Amniotic epithelial cell (primary cell): Measurements from ENCODE around the gene SPTLC3.
"Not testable (repeated sequence)": the region's sequence is repeated elsewhere in the genome, so short reads cannot be mapped to it uniquely, and the experiment has no call there.

ENCODE experiments used
- DNase-seq: peaks from one replicate; pipeline ENCODE4 v3.0.0-alpha.2; 2010; ENCODE audit warnings: low read depth

The SPTLC3 gene

GRCh38 chr20:13008761-13009681 lies at the start of gene SPTLC3:
Gene SPTLC3 (plus strand): TSS chr20:13008972. CDS start chr20:13009268, 296 bp downstream.
- DNase-seq = peak; percentile 42

GRCh38 chr20:12961725-12962124 lies 47.0 kb upstream of the SPTLC3 start:
- DNase-seq = no peak

DNA sequence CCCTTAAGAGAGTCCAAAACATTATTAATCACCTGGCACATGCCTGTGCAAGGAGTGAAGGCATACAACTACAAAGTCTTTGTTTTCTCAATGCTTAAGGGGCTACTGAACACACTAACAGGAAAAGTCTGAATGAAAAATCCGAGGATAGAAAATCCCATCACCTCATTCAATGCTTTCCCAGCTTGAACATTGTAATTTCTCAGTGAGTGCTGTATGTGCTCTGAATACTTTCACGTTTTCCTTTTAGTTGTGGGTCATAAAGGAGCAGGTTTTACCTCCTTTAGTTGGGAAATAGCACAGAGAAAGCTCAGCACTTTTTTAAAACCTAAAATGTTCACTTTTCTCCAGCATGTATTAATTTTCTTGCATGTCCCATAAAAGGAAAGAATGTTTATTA lies 45.9 kb upstream of the SPTLC3 start:
- DNase-seq = no peak

DNA sequence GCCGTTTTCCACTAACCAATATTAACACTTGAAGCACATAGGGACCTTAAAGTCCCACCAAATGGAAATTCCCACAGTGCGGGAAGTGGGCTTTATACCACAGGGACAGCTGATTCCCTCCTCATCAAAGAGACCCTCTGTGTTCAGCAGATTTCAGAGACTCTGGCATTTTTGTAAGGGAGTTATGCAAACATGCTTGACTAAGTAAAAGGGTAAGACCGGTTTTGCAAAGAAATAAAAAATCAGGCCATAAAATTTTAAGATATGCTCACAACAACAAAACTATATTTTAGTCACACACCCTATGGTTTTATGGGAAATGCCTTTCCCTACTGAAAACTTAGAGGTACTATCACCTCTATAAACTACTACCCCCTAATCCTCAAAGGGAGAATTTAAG lies 45.4 kb upstream of the SPTLC3 start:
- no peak for DNase-seq

GRCh38 chr20:12965212-12965869 lies 43.4 kb upstream of the SPTLC3 start:
- DNase-seq = no peak

DNA sequence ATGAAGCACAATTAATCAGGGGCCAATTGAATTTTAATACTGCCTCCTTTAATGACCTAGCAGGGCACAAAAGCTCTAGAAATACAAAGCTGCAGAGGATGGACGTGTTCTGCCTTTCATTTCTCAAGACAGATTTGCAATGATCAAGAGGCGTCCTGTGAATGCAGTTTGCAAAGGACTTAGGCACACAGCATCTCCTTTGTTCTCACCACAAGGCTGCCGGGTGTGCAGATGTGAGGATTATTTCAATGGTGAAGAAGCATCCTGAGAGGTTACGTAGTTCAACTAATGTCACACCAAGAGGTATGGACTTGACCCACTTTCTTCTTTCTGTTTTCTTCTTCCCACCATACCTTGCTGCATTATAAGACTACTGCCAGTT lies 42.9 kb upstream of the SPTLC3 start:
- DNase-seq = no peak

DNA sequence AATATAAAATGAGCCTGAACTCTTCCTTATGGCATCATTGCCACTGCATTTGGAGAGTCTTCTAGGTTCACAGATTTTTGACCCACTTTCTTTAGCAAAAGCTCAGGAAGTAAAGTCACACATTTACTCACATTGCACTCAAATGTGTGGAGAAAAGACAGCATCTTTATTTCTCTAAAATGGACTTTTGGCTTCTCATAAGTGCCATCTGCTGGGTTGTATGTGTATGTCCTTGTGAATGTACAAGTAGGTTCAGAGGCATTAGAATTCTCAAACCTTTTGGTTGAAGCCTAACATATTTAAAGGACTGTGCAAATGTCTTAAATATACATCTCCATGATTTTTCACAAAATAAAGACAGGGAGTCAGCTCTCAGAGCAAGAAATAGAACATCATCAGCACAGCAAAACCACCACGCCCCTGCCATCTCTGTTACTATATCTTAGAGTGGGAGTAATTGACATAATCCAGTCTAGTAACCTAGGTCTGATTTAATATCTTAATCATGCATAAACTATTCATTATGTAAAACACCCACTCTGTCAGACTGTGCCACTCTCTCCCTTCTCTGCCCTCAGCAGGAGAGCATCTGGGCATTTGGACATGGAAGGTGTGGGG lies 42.2 kb upstream of the SPTLC3 start:
- DNase-seq = peak; percentile 48

GRCh38 chr20:12967932-12968331 lies 40.8 kb upstream of the SPTLC3 start:
- no peak for DNase-seq

DNA sequence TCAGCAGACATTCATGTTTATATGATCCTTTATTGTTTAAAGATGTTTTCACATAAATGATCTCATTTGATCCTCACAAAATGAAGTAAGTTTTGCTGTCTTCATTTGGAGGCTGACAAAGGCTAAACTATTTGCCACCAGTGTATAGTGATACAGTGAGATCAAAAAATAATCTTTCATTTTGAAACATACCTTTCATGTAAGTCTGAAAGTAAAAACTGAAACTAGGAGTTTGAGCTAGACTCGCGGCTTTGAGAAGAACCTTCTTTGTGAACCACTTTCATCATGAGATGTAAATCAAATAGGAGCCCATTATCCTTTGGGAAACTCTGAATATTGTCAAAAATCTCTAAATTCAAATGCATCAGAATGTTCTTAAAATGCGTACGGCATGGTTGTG lies 40.3 kb upstream of the SPTLC3 start:
- DNase-seq = no peak

- peak; percentile 40 for DNase-seq
Measured at GRCh38 chr20:12969071-12969669, 39.6 kb upstream of the SPTLC3 start.

DNA sequence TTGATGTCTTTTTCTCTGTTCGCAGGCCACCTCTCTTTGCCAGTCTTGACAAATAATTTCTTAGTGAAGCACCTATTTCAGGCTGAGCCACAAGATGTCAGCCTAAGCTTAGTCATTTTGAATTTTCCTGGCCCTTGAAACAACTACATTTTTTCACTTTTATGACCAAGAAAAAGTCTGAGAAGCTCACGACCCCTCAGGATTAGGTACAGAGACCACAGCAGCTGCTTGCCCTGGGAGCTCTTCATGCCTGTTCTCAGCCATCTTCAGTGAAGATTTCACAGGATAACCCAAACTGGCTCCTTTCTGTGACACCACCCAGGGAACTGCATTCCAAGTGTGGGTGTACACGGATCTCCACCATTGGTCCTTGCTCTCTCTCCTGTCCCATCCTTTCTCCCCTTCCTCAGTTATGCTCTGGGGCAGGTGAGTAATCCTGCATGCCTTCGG lies 38.4 kb upstream of the SPTLC3 start:
- peak; percentile 48 for DNase-seq

DNA sequence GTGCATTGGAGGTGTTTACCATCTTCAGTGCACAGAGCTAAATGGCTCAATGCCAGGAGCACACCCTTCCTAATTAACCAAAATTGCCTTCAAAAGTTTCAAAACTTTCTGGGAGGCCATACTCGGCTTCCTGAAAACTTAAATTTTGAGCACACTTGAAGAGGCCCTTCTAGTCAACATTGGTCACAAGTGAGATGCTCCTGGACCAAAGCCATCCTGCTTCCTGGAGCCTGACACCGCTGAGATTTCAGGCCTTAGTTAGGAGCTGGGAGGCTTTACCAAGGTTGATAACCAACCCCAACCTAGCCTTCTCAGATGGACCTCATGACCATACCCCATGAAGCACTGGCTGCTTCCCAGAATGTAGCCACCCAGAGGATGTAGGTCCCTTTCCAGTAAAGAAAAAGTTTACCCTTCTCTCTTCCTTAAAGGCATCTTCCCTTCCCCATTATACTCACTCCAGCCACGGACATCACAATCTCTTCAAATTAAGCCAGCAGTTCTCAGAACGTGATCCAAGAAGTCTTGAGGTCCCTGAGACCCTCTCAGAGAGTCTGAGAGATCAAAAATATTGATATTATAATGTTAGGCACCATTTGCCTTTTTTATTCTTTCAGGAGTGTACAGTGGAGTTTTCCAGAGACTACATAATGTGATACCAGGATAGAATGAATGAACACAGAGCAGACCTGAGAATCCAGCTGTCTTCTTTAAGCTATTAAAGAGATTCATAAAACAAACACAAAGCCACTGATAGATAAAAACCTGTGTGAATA lies 32.8 kb upstream of the SPTLC3 start:
- DNase-seq = no peak

- no peak for DNase-seq
Measured at GRCh38 chr20:12976720-12977309, 32.0 kb upstream of the SPTLC3 start.

- no peak for DNase-seq
Measured at GRCh38 chr20:12977328-12978125, 31.2 kb upstream of the SPTLC3 start.

- no peak for DNase-seq
Measured at GRCh38 chr20:12978126-12978394, 30.7 kb upstream of the SPTLC3 start.

DNA sequence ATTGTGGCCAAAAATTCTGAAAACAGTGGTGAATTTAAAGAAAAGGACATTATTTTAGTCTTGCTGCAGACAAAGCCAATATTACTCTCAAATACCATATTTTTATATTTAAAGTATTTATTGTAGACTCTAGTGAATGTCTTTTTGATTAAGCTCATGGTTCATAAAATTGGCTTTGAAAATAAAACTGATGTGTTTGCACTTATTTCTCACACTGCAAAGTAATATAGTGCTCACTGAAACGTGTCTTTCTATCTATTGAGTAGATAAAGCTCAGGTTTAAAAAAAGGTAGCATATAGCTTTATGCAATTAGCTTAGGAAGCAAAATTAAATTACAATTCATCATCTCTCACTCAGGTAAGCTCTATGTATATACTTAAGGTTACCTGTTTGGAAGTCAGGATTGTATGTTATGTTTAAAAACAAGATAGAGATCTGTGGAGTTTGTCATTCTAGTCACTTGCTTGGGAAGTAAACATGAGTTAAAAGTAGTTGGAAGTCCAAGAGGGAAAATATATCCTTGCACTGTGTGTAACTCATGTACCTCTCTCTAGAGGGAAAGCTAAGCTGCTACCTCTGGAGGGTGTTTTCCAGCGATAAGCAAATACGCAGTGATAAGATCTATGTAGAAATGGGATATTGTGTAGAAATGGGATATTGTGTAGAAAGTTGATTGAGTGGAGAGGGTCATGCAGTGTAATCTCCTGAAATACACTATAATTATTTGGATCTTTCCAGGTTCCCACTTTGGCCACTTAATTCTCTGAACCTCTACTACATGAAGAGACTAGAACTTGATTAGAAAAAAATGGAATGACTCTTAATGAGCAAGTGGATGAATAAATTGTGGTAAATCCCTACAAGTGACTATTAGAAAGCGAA lies 29.9 kb upstream of the SPTLC3 start:
- DNase-seq = no peak

DNA sequence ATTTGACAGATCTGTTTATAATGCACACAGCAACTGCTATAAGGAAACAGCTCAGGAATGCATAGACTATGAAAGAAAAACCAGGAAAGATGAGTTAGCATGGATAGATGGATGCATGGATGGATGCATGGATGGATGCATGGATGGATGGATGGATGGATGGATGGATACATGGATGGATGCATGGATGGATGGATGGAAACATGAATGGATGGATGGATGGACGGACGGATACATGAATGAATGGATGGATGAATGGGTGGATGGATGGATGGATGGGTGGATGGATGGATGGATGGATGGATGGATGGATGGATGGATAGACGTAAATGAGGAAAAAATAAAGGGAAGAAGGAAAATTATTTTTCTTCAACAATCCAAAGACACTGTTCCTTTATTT lies 29.1 kb upstream of the SPTLC3 start:
- not testable (repeated sequence) for DNase-seq

DNA sequence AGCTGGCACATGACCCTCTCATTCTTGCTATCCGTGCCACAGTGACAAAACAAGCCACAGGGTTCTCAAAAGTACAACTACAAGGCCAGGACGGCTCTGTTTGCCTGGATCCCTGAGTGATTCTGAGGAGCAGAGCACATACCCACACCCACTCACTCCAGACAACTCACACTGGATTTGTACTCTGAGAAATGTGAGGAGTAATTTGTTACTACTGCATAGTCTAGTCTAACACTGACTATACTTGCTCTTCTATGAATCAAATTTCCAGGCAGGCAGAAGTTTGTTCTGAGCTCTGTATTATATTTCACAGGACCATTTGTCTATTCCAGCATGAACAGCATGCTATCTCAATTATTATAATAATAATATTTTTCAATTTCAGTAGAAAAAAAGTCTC lies 26.7 kb upstream of the SPTLC3 start:
- no peak for DNase-seq

- DNase-seq = peak; percentile 59
Measured at GRCh38 chr20:12984069-12984765, 24.6 kb upstream of the SPTLC3 start.
